ENCODE data around the gene EPS8L2. TPM values are rescaled to one million over a fixed set of nuclear protein-coding genes. Genes with fewer than 3 reads are reported as not detected.

EPS8L2 gene
- total and polyA plus RNA-seq, 2 of the 8 experiments (the other 6 are each of a cell fraction or from before 2014, with no cell fraction given) = 38.5 to 57.0 TPM

- no peak overlapping the region for H2BK12ac ChIP-seq (ENCODE audit: low read depth, low read length)
- H2BK20ac ChIP-seq (ENCODE audit: low read length) = no peak overlapping the region
- H3K56ac ChIP-seq (replicated peaks; ENCODE audit: insufficient read length, low read depth, low read length) = no peak overlapping the region
- peaks cover 10% of the 10 kb centered on the region; the same call in 1 of the 2 replicates for H3K79me1 ChIP-seq (ENCODE audit: low read depth, low read length)
- H3K4me1 ChIP-seq (replicated peaks in 1 of 4; ENCODE audit: control insufficient read depth in 3 of 4, insufficient read depth in 4 of 4, low read length in 3 of 4) = peaks cover 0 to 6% (median 0%) of the 10 kb centered on the region in 4 experiments; a peak in 3 of 7 replicates
- DNase-seq (ENCODE audit: low read depth in 1 of 2, low spot score in 2 of 2) = no peak
- no peak overlapping the region for H3K23ac ChIP-seq (ENCODE audit: insufficient read length)
- no peak overlapping the region for H4K91ac ChIP-seq (replicated peaks; ENCODE audit: insufficient read length, low read length)
- no peak overlapping the region for H3K4me3 ChIP-seq (ENCODE audit: extremely low read depth in 1 of 4, insufficient read depth in 2 of 4, low read depth in 3 of 4, low read length in 4 of 4)
- H2AFZ ChIP-seq (ENCODE audit: low read length) = no peak overlapping the region
- no peaks in the 10 kb centered on the region for H3K23me2 ChIP-seq (ENCODE audit: low read depth, low read length)
- H3K36me3 ChIP-seq (ENCODE audit: control insufficient read depth in 2 of 4, insufficient read depth in 4 of 4, low read length in 3 of 4) = peaks cover 6 to 45% (median 26%) of the 10 kb centered on the region in 4 experiments; a peak in 7 of 8 replicates
- H3K9ac ChIP-seq (replicated peaks in 1 of 4; ENCODE audit: extremely low read depth in 1 of 4, low read depth in 3 of 4, low read length in 3 of 4) = no peak overlapping the region
- no peak overlapping the region for H3K14ac ChIP-seq (ENCODE audit: insufficient read length)
- no peaks in the 10 kb centered on the region for H3K27me3 ChIP-seq (replicated peaks in 1 of 4; ENCODE audit: control insufficient read depth in 3 of 4, extremely low read depth in 1 of 4, insufficient read depth in 3 of 4, low read length in 3 of 4)
- no peak overlapping the region for H2BK15ac ChIP-seq (ENCODE audit: low read length)
- H3K79me2 ChIP-seq (ENCODE audit: control insufficient read depth in 1 of 2, insufficient read depth in 2 of 2, low read length in 2 of 2) = peaks cover 0 to 18% of the 10 kb centered on the region in 2 experiments; a peak in 2 of 4 replicates
- H3K9me3 ChIP-seq (ENCODE audit: insufficient read depth in 2 of 2, low read depth in 1 of 2, low read length in 1 of 2) = no peaks in the 10 kb centered on the region
- no peak overlapping the region for H4K8ac ChIP-seq (ENCODE audit: extremely low read depth, insufficient read depth, low read length)
- H4K20me1 ChIP-seq (replicated peaks in 1 of 2; ENCODE audit: control insufficient read depth in 1 of 2, insufficient read depth in 2 of 2, low read length in 2 of 2) = peaks cover 7 to 9% of the 10 kb centered on the region in 2 experiments
- ChIA-PET CTCF (ENCODE audit: partially characterized antibody) (interaction anchor here (0.9 to 1.5 kb wide), 5 partner anchors 9 to 37 kb away, joined by 3 to 6 read pairs (median 3); no protein-coding TSS in a partner anchor), POLR2A (ENCODE audit: partially characterized antibody) (no interaction called here)
- no peak overlapping the region for H2BK5ac ChIP-seq (ENCODE audit: low read depth, low read length)
- H3K18ac ChIP-seq (ENCODE audit: extremely low read depth, low read length) = no peak overlapping the region
- no peak overlapping the region for H3K4me2 ChIP-seq (ENCODE audit: insufficient read depth in 1 of 2, low read depth in 2 of 2, low read length in 2 of 2)
- H3K27ac ChIP-seq (ENCODE audit: low read depth, low read length) = no peak overlapping the region
- H3K4ac ChIP-seq (replicated peaks; ENCODE audit: insufficient read length, low read depth, low read length) = no peak overlapping the region
- FAIRE-seq = no peak
- no peak overlapping the region for H2BK120ac ChIP-seq (replicated peaks; ENCODE audit: low read depth, low read length)
- 90% methylated on average over 13 of the region's 13 CpGs; no CpG with 5 or more reads in 1 of the 2 experiments for WGBS, 2 experiments (ENCODE audit: extremely low coverage in 1 of 2, insufficient coverage in 1 of 2, insufficient read length in 1 of 2, insufficient replicate concordance in 2 of 2, low coverage in 1 of 2, low lambda C conversion rate in 2 of 2, missing lambda C conversion rate in 1 of 2)
- H2AK5ac ChIP-seq (ENCODE audit: low read depth, low read length) = no peak overlapping the region
- no peak overlapping the region for H4K5ac ChIP-seq (ENCODE audit: insufficient read length, low read depth, low read length)
- TF ChIP-seq HDAC6 (IDR thresholded peaks at IDR 0.05; ENCODE audit: low read depth, low read length) (no peak), RFX5 (IDR thresholded peaks at IDR 0.05; ENCODE audit: borderline replicate concordance, low read depth, low read length) (no peak), CEBPB (IDR thresholded peaks at IDR 0.05; ENCODE audit: low read depth, low read length) (no peak), BRCA1 (IDR thresholded peaks at IDR 0.05; ENCODE audit: low read depth, low read length) (no peak), NANOG (IDR thresholded peaks at IDR 0.05; ENCODE audit: insufficient read depth, low read depth, low read length, poor library complexity, severe bottlenecking) (no peak), TAF7 (optimal IDR thresholded peaks at IDR 0.05; ENCODE audit: borderline replicate concordance, low read depth, low read length) (no peak), EGR1 (IDR thresholded peaks at IDR 0.05; ENCODE audit: borderline replicate concordance, low read depth, low read length) (no peak), TCF12 (IDR thresholded peaks at IDR 0.05; ENCODE audit: low read depth, low read length) (no peak)
- TF ChIP-seq, protein P1, sequence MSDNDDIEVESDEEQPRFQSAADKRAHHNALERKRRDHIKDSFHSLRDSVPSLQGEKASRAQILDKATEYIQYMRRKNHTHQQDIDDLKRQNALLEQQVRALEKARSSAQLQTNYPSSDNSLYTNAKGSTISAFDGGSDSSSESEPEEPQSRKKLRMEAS (IDR thresholded peaks at IDR 0.05) = no peak
- TF ChIP-seq, protein P2, sequence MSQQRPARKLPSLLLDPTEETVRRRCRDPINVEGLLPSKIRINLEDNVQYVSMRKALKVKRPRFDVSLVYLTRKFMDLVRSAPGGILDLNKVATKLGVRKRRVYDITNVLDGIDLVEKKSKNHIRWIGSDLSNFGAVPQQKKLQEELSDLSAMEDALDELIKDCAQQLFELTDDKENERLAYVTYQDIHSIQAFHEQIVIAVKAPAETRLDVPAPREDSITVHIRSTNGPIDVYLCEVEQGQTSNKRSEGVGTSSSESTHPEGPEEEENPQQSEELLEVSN (IDR thresholded peaks at IDR 0.05) = no peak
Observed at GRCh38 chr11:687751-688150, 18.3 kb upstream of the EPS8L2 start.

Measured in H1 (cell line).